ENCODE data around the gene SECISBP2. TPM values are rescaled to one million over a fixed set of nuclear protein-coding genes. Genes with fewer than 3 reads are reported as not detected.

SECISBP2 gene
- total RNA-seq, 1 experiment from 2014 or later: 15.7 TPM

DNA sequence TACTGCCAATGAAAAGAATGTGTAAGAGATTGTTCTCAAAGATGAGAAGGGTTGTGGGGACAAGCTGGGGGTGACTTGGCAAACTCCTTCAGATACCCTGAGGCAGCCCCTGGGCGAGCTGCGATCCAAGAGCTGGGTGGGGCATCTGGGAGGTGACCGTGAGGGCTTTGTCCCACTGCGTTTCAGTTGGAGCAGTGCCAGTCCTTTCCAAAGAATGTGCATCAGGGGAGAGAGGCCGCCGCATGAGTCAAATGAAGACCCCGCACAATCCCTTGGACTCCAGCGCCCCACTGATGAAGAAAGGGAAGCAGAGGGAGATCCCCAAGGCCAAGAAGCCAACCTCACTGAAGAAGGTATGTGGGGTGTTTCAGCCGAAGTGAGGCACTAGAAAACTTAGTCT, 28.4 kb downstream of the SECISBP2 start:
- H3K9ac ChIP-seq (ENCODE audit: low read length): no peak overlapping the region
- ATAC-seq: no peak
- no peaks in the 10 kb centered on the region for H3K4me1 ChIP-seq (ENCODE audit: insufficient read depth, low read length)
- peaks cover 13% of the 10 kb centered on the region for H3K36me3 ChIP-seq (ENCODE audit: low read depth, low read length)
- ChIA-PET CTCF (no interaction called here), POLR2A (ENCODE audit: unreplicated experiment) (no interaction called here)
- H4K20me1 ChIP-seq (ENCODE audit: low read length): no peaks in the 10 kb centered on the region
- no peaks in the 10 kb centered on the region for H3K79me2 ChIP-seq (ENCODE audit: low read length)
- H3K27me3 ChIP-seq (ENCODE audit: low read length): no peaks in the 10 kb centered on the region
- no peak overlapping the region for H3K27ac ChIP-seq (ENCODE audit: low read length)
- intact Hi-C loops (cut with micrococcal nuclease): no loop called here
- H3K4me2 ChIP-seq (ENCODE audit: low read length): no peak overlapping the region
- BruUV-seq (replicated peaks): no TSS peak
- DNase-seq: no peak
- no peaks in the 10 kb centered on the region for H3K9me3 ChIP-seq (ENCODE audit: low read length)
- no peaks in the 10 kb centered on the region for H3K9me2 ChIP-seq (replicated peaks; ENCODE audit: low read length)
- H2AFZ ChIP-seq (ENCODE audit: low read length): no peak overlapping the region
- no peak overlapping the region for H3K4me3 ChIP-seq (ENCODE audit: low read length)
- H3F3A ChIP-seq (ENCODE audit: low read length, unreplicated experiment): no peaks in the 10 kb centered on the region
- TF ChIP-seq, protein P1, sequence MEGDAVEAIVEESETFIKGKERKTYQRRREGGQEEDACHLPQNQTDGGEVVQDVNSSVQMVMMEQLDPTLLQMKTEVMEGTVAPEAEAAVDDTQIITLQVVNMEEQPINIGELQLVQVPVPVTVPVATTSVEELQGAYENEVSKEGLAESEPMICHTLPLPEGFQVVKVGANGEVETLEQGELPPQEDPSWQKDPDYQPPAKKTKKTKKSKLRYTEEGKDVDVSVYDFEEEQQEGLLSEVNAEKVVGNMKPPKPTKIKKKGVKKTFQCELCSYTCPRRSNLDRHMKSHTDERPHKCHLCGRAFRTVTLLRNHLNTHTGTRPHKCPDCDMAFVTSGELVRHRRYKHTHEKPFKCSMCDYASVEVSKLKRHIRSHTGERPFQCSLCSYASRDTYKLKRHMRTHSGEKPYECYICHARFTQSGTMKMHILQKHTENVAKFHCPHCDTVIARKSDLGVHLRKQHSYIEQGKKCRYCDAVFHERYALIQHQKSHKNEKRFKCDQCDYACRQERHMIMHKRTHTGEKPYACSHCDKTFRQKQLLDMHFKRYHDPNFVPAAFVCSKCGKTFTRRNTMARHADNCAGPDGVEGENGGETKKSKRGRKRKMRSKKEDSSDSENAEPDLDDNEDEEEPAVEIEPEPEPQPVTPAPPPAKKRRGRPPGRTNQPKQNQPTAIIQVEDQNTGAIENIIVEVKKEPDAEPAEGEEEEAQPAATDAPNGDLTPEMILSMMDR (conservative IDR thresholded peaks at IDR 0.05; ENCODE audit: low read depth, low read length): no peak
- TF ChIP-seq EZH2phosphoT487 (IDR thresholded peaks at IDR 0.05; ENCODE audit: borderline replicate concordance, low read length) (no peak), EZH2 (IDR thresholded peaks at IDR 0.05; ENCODE audit: low read length, unreplicated experiment) (no peak)

DNA sequence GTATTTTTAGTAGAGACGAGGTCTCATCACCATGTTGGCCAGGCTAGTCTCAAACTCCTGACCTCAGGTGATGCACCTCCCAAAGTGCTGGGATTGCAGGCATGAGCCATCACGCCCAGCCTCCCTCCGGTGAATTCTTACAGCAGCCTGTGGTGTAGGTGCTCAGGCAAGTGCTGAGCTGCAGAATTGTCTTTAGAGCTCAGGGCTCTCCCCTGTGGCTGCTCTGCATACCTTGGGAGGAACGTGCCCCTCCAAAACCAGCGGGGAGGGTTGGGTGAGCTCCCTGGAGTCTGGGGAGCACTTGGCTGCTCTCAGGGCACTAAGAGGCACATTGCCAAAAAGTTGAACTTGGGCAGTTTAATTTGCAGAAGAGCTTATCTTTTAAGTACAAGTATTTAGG, 29.4 kb downstream of the SECISBP2 start:
- intact Hi-C loops (cut with micrococcal nuclease): no loop called here
- H3K36me3 ChIP-seq (ENCODE audit: low read depth, low read length): peaks cover 4% of the 10 kb centered on the region; the same call in 1 of the 2 replicates
- ATAC-seq (no peak), DNase-seq (no peak)
- H3K9ac ChIP-seq (ENCODE audit: low read length): no peak overlapping the region
- ChIA-PET POLR2A (ENCODE audit: unreplicated experiment) (no interaction called here), CTCF (no interaction called here)
- TF ChIP-seq EZH2phosphoT487 (IDR thresholded peaks at IDR 0.05; ENCODE audit: borderline replicate concordance, low read length) (no peak), EZH2 (IDR thresholded peaks at IDR 0.05; ENCODE audit: low read length, unreplicated experiment) (no peak)
- TF ChIP-seq, protein P1 (conservative IDR thresholded peaks at IDR 0.05; ENCODE audit: low read depth, low read length): no peak
- H2AFZ ChIP-seq (ENCODE audit: low read length): no peak overlapping the region
- no peaks in the 10 kb centered on the region for H3F3A ChIP-seq (ENCODE audit: low read length, unreplicated experiment)
- H3K9me3 ChIP-seq (ENCODE audit: low read length): no peaks in the 10 kb centered on the region
- H3K9me2 ChIP-seq (replicated peaks; ENCODE audit: low read length): no peaks in the 10 kb centered on the region
- H3K27me3 ChIP-seq (ENCODE audit: low read length): no peaks in the 10 kb centered on the region
- H3K4me3 ChIP-seq (ENCODE audit: low read length): no peak overlapping the region
- no peaks in the 10 kb centered on the region for H4K20me1 ChIP-seq (ENCODE audit: low read length)
- H3K4me1 ChIP-seq (ENCODE audit: insufficient read depth, low read length): no peaks in the 10 kb centered on the region
- no peak overlapping the region for H3K4me2 ChIP-seq (ENCODE audit: low read length)
- no peak overlapping the region for H3K27ac ChIP-seq (ENCODE audit: low read length)
- no TSS peak for BruUV-seq (replicated peaks)
- H3K79me2 ChIP-seq (ENCODE audit: low read length): no peaks in the 10 kb centered on the region

DNA sequence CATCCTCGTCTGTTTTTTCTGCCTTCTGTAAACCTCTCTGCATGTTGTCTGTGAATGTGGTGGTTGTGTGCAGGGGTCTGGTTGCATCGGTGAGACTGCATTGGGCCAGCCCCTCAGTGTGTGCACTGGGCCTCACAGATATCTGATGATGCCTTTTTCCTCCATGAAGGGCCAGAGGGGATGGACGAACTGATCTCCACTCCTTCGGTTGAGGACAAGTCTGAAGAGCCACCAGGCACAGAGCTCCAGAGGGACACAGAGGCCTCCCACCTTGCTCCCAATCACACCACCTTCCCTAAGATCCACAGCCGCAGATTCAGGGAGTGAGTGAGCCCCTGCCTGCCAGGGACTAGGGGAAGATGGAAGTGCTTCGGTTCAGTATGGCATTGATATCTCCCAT, 31.3 kb downstream of the SECISBP2 start:
- BruUV-seq (replicated peaks): no TSS peak
- POLR2A ChIA-PET (ENCODE audit: unreplicated experiment): no interaction called here

More for the DNA sequence above, 31.3 kb downstream of the SECISBP2 start:
- no peak overlapping the region for H2AFZ ChIP-seq (ENCODE audit: low read length)
- peaks cover 2% of the 10 kb centered on the region; the same call in 1 of the 2 replicates for H3K36me3 ChIP-seq (ENCODE audit: low read depth, low read length)
- no peak for ATAC-seq
- no peaks in the 10 kb centered on the region for H3K9me2 ChIP-seq (replicated peaks; ENCODE audit: low read length)
- intact Hi-C loops (cut with micrococcal nuclease): no loop called here
- no peak overlapping the region for H3K4me3 ChIP-seq (ENCODE audit: low read length)
- H3K79me2 ChIP-seq (ENCODE audit: low read length): no peaks in the 10 kb centered on the region
- no peak overlapping the region for H3K9ac ChIP-seq (ENCODE audit: low read length)
- no peaks in the 10 kb centered on the region for H3K4me1 ChIP-seq (ENCODE audit: insufficient read depth, low read length)
- no peaks in the 10 kb centered on the region for H3K9me3 ChIP-seq (ENCODE audit: low read length)
- no peaks in the 10 kb centered on the region for H4K20me1 ChIP-seq (ENCODE audit: low read length)
- H3K27me3 ChIP-seq (ENCODE audit: low read length): no peaks in the 10 kb centered on the region
- no peak overlapping the region for H3K4me2 ChIP-seq (ENCODE audit: low read length)
- CTCF ChIA-PET: no interaction called here
- TF ChIP-seq EZH2 (IDR thresholded peaks at IDR 0.05; ENCODE audit: low read length, unreplicated experiment) (no peak), EZH2phosphoT487 (IDR thresholded peaks at IDR 0.05; ENCODE audit: borderline replicate concordance, low read length) (no peak)
- TF ChIP-seq, protein P1 (conservative IDR thresholded peaks at IDR 0.05; ENCODE audit: low read depth, low read length): no peak
- no peak for DNase-seq
- no peaks in the 10 kb centered on the region for H3F3A ChIP-seq (ENCODE audit: low read length, unreplicated experiment)
- H3K27ac ChIP-seq (ENCODE audit: low read length): no peak overlapping the region

All from PC-3 (cell line).